CD4-positive, alpha-beta T cell treated with Interleukin-4 for 4 hours (primary cell): ENCODE results near the gene CEP295NL.
"Not testable (repeated sequence)": the region's sequence is repeated elsewhere in the genome, so short reads cannot be mapped to it uniquely, and the experiment has no call there.

Source experiments
- DNase-seq: peaks from one replicate; pipeline ENCODE4 v3.0.0-alpha.2; 2020

Gene CEP295NL

GRCh38 chr17:78902231-78902630 is 770 bp downstream of the CEP295NL start:
- DNase-seq = not testable (repeated sequence)

GRCh38 chr17:78901806-78902205 is 1.2 kb downstream of the CEP295NL start:
- DNase-seq = no peak

- DNase-seq = no peak
Observed at GRCh38 chr17:78900816-78901215, 2.2 kb downstream of the CEP295NL start.

DNA sequence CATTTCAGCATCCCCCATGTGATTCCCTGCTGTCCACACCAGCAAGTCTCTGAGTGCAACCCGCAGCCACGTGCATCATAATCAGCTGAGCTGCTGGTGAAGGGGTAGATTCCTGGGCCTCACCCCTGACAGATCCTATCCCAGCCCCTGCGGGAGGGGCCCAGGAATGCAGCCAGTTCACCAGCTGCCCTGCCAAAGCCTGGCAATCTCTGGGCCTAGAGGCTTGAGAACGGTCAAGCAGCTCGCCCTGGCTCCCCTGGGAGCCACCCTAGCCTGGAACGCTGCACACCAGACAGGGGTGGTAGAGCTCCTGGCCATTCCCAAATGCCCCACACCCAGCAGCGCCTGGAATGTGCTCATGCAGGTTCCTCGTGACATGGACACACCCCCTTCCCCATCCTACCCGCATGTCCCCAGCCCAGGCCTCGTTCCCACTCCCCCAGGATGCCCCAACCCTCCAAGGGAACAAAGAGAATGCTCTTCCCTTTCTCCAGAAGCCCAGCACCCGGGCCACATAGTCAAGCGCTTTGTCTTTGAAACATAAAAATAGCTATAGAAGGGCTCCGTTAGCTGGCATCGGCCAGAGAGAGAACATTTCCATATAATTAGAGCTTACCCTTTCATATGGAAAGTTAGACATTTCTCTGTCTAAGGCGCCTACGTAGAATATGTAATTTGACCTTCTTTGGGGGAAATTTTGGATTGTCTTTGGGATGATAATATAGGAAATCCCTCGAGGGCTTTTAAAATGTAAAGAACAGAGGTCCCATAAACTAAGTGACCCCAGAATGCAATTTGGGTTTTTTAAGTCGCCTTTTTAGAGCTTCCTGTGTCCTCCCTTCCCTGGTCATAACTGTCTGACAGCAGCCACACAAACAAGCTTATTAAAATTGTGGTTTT is 3.4 kb downstream of the CEP295NL start:
- DNase-seq = no peak

- DNase-seq = no peak
Observed at GRCh38 chr17:78898947-78899346, 4.1 kb downstream of the CEP295NL start.

GRCh38 chr17:78898075-78898836 is 4.7 kb downstream of the CEP295NL start:
- DNase-seq = no peak

- no peak for DNase-seq
Observed at GRCh38 chr17:78897664-78898047, 5.3 kb downstream of the CEP295NL start.

- DNase-seq = no peak
Observed at GRCh38 chr17:78896834-78897663, 6.0 kb downstream of the CEP295NL start.

DNA sequence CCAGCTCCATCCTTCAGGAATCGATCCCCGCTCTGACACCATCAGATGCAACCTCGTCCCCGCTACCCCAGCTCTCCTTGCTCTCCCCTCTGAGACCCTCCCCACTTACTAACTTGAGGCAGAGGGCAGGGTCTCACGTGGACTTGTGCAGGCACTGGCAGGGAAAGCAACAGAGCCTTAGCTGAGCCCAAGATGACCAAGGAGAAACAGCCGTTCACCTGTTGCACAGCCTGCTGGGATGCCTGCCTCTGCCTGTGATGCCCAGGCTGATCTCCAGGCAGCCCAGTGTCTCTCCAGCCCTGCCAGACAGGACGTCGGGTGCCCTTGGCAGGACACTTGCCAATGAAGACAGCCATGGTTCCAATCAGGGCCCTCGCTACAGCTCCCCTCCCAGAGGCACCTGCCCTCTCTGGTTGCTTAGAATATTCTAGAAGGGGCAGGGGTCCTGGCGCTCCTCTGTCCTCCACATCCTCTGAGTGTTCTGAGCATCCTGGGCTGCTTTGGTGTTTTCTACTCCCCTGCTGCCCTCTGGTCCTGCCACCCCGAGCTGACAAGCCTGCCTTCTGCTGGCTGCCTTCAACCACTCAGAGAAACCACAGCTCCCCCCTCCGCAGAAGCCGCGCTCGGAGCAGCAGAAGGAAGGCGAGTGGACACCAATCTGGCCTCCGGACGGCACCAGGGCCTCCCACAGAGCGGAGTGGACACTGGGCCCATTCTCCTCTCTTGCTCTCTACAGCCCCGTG is 6.7 kb downstream of the CEP295NL start:
- DNase-seq = no peak

- no peak for DNase-seq
Observed at GRCh38 chr17:78895322-78895721, 7.7 kb downstream of the CEP295NL start.

- no peak for DNase-seq
Observed at GRCh38 chr17:78893684-78894083, 9.3 kb downstream of the CEP295NL start.

GRCh38 chr17:78892936-78893379 is 10.0 kb downstream of the CEP295NL start:
- DNase-seq = no peak

GRCh38 chr17:78892520-78892919 is 10.5 kb downstream of the CEP295NL start:
- DNase-seq = no peak

DNA sequence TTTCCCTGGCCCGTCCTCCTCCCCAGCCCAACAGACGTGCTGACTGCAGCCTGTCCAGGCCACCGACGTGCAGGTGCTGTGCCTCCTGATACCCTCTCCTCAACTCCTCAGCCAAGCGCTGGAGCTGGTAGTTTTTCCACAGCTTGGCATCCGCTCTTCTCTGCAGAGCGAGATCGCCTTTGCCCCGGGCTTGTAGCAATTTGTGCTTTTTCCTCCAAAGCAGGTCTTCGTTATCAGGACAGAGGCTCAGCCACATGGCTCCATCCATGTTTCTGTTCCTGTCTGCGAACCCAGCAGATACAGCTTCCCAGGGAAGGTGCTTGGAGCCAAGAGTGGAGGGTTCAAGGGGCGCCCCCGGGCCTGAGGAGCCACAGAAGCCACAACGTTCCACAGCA is 10.9 kb downstream of the CEP295NL start:
- DNase-seq = no peak

GRCh38 chr17:78891406-78892061 is 11.5 kb downstream of the CEP295NL start:
- DNase-seq = no peak

- DNase-seq = peak; percentile 41
Observed at GRCh38 chr17:78890498-78890897, 12.5 kb downstream of the CEP295NL start.

DNA sequence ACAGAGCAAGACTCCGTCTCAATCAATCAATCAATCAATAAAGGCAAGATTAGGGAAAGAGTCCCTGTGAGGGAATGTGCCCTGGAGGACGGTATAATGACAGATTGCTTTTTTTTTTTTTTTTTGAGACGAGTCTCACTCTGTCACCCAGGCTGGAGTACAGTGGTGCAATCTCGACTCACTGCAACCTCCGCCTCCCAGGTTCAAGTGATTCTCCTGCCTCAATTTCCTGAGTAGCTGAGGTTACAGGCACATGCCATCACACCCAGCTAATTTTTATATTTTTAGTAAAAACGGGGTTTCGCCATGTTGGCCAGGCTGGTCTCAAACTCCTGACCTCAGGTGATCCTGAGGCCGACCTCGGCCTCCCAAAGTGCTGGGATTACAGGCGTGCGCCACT is 12.9 kb downstream of the CEP295NL start:
- not testable (repeated sequence) for DNase-seq

DNA sequence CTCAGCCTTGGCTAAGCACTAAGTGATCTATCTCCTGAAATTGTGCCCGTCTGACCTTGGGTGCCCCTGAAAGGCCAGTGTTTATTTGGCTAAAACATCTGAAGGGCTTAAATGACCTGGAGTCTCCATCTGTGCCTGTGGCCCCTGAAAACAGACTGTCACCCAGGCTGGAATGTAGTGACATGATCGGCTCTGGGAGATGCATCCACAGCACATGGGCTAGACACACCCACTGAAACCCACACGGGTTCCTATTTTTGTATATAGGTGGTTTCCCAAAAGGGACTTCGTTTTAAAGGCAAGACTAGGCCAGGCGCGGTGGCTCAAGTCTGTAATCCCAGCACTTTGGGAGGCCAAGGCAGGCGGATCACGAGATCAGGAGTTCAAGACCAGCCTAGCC is 13.5 kb downstream of the CEP295NL start:
- DNase-seq = peak; percentile 20

DNA sequence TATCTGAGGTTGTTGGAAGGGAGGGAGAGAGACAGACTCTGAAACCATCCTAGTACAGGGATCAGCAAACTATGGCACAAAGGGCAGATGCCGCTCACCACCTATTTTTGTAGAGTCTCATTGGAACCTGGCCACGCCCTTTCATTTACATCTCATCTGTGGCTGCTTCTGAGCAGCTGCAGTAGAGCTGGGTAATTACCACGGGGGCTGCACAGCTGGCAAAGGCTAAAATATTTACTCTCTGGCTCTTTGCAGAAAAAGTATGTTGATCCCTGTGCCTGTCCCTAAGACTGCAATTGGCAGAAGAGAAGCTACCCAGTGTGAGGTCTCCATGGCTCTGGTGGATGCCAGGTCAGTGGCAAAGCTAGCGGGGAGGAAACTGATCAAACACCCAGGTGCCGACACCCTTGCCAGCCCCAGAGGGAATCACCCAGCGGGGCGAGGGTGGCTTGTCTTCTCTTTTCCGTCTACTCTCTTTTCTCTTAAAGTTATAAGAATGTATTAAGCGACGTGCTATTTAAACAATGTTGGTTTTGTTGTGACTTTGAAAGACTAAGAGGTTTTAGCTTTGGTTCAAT is 14.0 kb downstream of the CEP295NL start:
- no peak for DNase-seq

- DNase-seq = no peak
Observed at GRCh38 chr17:78886954-78887353, 16.0 kb downstream of the CEP295NL start.

GRCh38 chr17:78885956-78886355 is 17.0 kb downstream of the CEP295NL start:
- no peak for DNase-seq
